Sigmoid colon (tissue), 7 donors: ENCODE measurements around the gene NT5DC3. TPM values are rescaled to one million over a fixed set of nuclear protein-coding genes. Genes with fewer than 3 reads are reported as not detected.

ENCODE experiments used
- DNase-seq: peaks from one replicate; pipeline ENCODE4 v3.0.0-alpha.2; 2019
- H3K27ac ChIP-seq, 4 donors: fragments of 200-600 bp; sonication (generic); one replicate each; pipeline ENCODE4 v1.5.1; 2016 to 2019; ENCODE audit warnings: mild to moderate bottlenecking in 1 of 4
- H3K27me3 ChIP-seq, 3 donors: fragments of 200-600 bp; sonication (generic); one replicate each; pipeline ENCODE4 v1.5.1; 2019; ENCODE audit warnings: mild to moderate bottlenecking in 1 of 3
- H3K36me3 ChIP-seq, 4 donors: fragments of 200-600 bp; sonication (generic); one replicate each; pipeline ENCODE4 v1.5.1; 2016 to 2019
- H3K4me1 ChIP-seq, 4 donors: fragments of 200-600 bp; sonication (generic); one replicate each; pipeline ENCODE4 v1.5.1; 2017 to 2019
- H3K4me3 ChIP-seq, 4 donors: fragments of 200-600 bp; sonication (generic); one replicate each; pipeline ENCODE4 v1.5.1; 2017 to 2019; ENCODE audit warnings: mild to moderate bottlenecking in 2 of 4, moderate library complexity in 1 of 4
- H3K9me3 ChIP-seq, 4 donors: fragments of 200-600 bp in 3 of 4; sonication (generic) in 3 of 4; one replicate each; pipeline versions ENCODE4 v1.5.1 to v1.6.1; 2013 to 2019
- CTCF ChIP-seq, 4 experiments: fragments of 450-650 bp in 3 of 4; fragments of 200-600 bp in 1 of 4; IDR thresholded peaks; one replicate each; pipeline ENCODE4 v1.5.1; 2016 to 2019; ENCODE audit warnings: antibody characterized with exemption in 4 of 4, mild to moderate bottlenecking in 3 of 4, moderate library complexity in 2 of 4
- EP300 ChIP-seq, 4 donors: sonication (generic); formaldehyde crosslinking; IDR thresholded peaks; one replicate each; pipeline ENCODE4 v1.6.1; 2017; ENCODE audit warnings: antibody characterized with exemption in 4 of 4
- POLR2A ChIP-seq, 2 donors: fragments of 450-650 bp; IDR thresholded peaks; one replicate each; pipeline ENCODE4 v1.6.1; 2016; ENCODE audit warnings: antibody characterized with exemption in 2 of 2, mild to moderate bottlenecking in 2 of 2, moderate library complexity in 2 of 2
- POLR2AphosphoS5 ChIP-seq, 4 donors: sonication (generic); formaldehyde crosslinking; IDR thresholded peaks; one replicate each; pipeline ENCODE4 v1.6.1; 2017; ENCODE audit warnings: antibody characterized with exemption in 4 of 4
- WGBS, 2 donors: extraction: QIAGEN DNeasy Blood & Tissue Kit; methylation state at CpG; one replicate each; pipeline ENCODE4 v1.1.7; 2013; 5-methylcytosine and 5-hydroxymethylcytosine counted together
- intact Hi-C: fragments of 100-400 bp; cut with DNase I; formaldehyde crosslinking; loops from one replicate; pipeline ENCODE4 v1.15.1; 2023
- polyA plus RNA-seq, 3 donors: library from polyadenylated mRNA; stranded (reverse); fragments of 200-250 nt; gene quantifications; one replicate each; pipeline ENCODE4 v1.2.3, GENCODE V29; 2013
- total RNA-seq, 4 donors: library from RNA; depleted of rRNA; stranded (reverse); fragments of >200 nt; gene quantifications; one replicate each; pipeline ENCODE4 v1.1.0, GENCODE V29; 2016
- donor health status: healthy with polysubstance abuse.
- donor health status: Bipolar disorder and iron deficiency.
- donor health status: healthy.

NT5DC3 gene
- total and polyA plus RNA-seq, 7 donors, result 0.23 to 346 (median 179) TPM

DNA sequence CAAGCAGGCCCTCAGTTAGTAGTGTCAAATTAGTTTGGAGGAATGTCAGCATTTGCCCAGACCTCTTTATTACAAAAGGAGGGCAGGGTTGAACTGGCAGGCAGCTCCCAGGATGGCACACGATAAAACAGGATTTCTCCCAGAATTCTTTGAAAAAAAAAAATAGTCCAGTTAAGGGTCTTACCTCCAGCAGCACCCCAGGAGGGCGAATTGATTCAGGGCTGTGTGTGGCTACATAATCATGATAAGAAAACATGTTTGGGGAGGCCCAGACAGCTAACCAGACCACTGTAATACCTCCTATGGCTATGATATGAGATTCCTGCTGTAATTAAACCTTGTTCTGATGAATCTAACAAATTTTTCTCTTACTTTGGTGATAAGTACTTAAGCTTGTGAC is 38.8 kb upstream of the NT5DC3 start:
- DNase-seq, result no peak
- Histone ChIP-seq H3K36me3 (no peaks in the 10 kb centered on the region), H3K4me1 (peaks cover 0 to 5% (median 0%) of the 10 kb centered on the region in 4 donors), H3K9me3 (no peaks in the 10 kb centered on the region), H3K27me3 (no peaks in the 10 kb centered on the region), H3K4me3 (no peak overlapping the region), H3K27ac (no peak overlapping the region)
- TF ChIP-seq CTCF (IDR thresholded peaks at IDR 0.05), result no peak
- no peak for TF ChIP-seq POLR2A (IDR thresholded peaks at IDR 0.05)
- TF ChIP-seq POLR2AphosphoS5 (IDR thresholded peaks at IDR 0.05), result no peak
- TF ChIP-seq EP300 (IDR thresholded peaks at IDR 0.05), result no peak
- intact Hi-C loops, result loop anchor here (5.0 kb wide), 3 partner anchors 47 to 227 kb away; no protein-coding TSS in a partner anchor
- 45 to 77% methylated on average over 2 of the region's 2 CpGs for WGBS, 2 donors

GRCh38 chr12:103879048-103879692 is 38.1 kb upstream of the NT5DC3 start:
- intact Hi-C loops, result loop anchor here (5.0 kb wide), 3 partner anchors 48 to 228 kb away; no protein-coding TSS in a partner anchor
- H3K27ac ChIP-seq, result no peak overlapping the region
- no peaks in the 10 kb centered on the region for H3K36me3 ChIP-seq
- DNase-seq, result no peak
- WGBS, 2 donors, result 81 to 92% methylated on average over 9 of the region's 9 CpGs
- no peak for TF ChIP-seq POLR2AphosphoS5 (IDR thresholded peaks at IDR 0.05)
- no peak for TF ChIP-seq POLR2A (IDR thresholded peaks at IDR 0.05)
- no peak for TF ChIP-seq CTCF (IDR thresholded peaks at IDR 0.05)
- no peak for TF ChIP-seq EP300 (IDR thresholded peaks at IDR 0.05)
- H3K4me1 ChIP-seq, result peaks cover 0 to 5% (median 0%) of the 10 kb centered on the region in 4 donors
- H3K4me3 ChIP-seq, result no peak overlapping the region
- H3K27me3 ChIP-seq, result no peaks in the 10 kb centered on the region
- H3K9me3 ChIP-seq, result no peaks in the 10 kb centered on the region

DNA sequence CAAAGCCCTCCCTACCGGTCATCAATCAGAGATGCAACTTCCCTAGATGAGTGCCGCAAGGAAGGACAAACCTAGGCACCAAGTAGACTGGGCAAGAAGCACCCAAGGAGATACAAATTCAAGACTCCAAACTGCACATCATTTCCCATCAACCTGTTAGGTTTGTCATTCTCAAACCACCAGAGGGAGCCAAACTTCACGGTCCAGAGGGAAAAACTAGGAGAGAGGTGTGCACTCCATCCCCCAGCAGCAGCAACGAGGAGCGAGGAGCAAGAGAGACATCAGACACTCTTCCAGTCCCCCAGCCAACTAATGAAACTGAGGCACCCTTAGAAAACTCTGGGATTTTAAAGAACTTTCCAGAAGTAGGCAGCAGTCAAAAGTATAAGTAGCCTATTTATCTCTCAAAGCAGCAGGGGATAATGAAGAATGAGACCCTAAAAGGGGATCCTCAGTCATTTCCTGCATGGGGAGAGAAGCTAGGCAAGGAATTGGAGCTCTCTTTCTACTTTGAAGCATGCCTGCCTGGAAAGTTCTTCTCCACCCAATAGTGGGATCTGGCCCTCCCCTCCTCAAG is 37.0 kb upstream of the NT5DC3 start:
- no peak overlapping the region for H3K4me3 ChIP-seq
- no peak overlapping the region for H3K27ac ChIP-seq
- WGBS, 2 donors, result 6 to 17% methylated on average over 5 of the region's 5 CpGs
- intact Hi-C loops, result loop anchor here (5.0 kb wide), 3 partner anchors 49 to 229 kb away; no protein-coding TSS in a partner anchor
- TF ChIP-seq POLR2A (IDR thresholded peaks at IDR 0.05) (no peak), CTCF (IDR thresholded peaks at IDR 0.05) (peak; percentile 51 to 64 (median 60)), POLR2AphosphoS5 (IDR thresholded peaks at IDR 0.05) (peak in 1 of 4 donors; percentile 8), EP300 (IDR thresholded peaks at IDR 0.05) (no peak)
- H3K27me3 ChIP-seq, result no peaks in the 10 kb centered on the region
- no peaks in the 10 kb centered on the region for H3K36me3 ChIP-seq
- H3K4me1 ChIP-seq, result peaks cover 0 to 5% (median 0%) of the 10 kb centered on the region in 4 donors
- peak; percentile 78 for DNase-seq
- no peaks in the 10 kb centered on the region for H3K9me3 ChIP-seq

DNA sequence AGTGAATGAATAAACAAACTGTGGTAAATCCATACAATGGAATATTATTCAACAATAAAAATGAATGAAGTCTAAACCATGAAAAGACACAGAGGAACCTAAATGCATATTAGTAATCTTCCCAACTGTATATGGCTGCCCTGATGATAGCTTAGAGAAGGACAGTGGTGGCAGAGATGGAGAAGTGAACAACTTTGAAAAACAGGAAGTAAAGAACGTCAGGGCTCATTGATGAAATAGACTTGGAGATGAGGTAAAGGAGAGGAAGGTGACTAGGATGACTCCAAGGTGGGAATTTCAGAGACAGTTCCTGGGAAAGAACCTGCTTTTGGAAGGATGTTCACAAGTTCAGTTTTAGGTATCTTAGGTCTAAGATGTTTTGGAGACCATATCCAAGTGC is 36.3 kb upstream of the NT5DC3 start:
- WGBS, 2 donors, result 36 to 53% methylated on average over 1 of the region's 1 CpG
- TF ChIP-seq POLR2AphosphoS5 (IDR thresholded peaks at IDR 0.05), result no peak
- TF ChIP-seq POLR2A (IDR thresholded peaks at IDR 0.05), result no peak
- TF ChIP-seq EP300 (IDR thresholded peaks at IDR 0.05), result no peak
- no peak for TF ChIP-seq CTCF (IDR thresholded peaks at IDR 0.05)

More for the DNA sequence above, 36.3 kb upstream of the NT5DC3 start:
- intact Hi-C loops, result loop anchor here (5.0 kb wide), 3 partner anchors 50 to 230 kb away; no protein-coding TSS in a partner anchor
- H3K27ac ChIP-seq, result no peak overlapping the region
- no peaks in the 10 kb centered on the region for H3K27me3 ChIP-seq
- no peak overlapping the region for H3K4me3 ChIP-seq
- H3K9me3 ChIP-seq, result no peaks in the 10 kb centered on the region
- H3K36me3 ChIP-seq, result no peaks in the 10 kb centered on the region
- DNase-seq, result no peak
- H3K4me1 ChIP-seq, result peaks cover 0 to 5% (median 0%) of the 10 kb centered on the region in 4 donors
